ENCODE measurements around the gene HOXA4. TPM values are rescaled to one million over a fixed set of nuclear protein-coding genes. Genes with fewer than 3 reads are reported as not detected.

The HOXA4 gene
- total RNA-seq, 1 donor from 2014 or later: 0.30 TPM

DNA sequence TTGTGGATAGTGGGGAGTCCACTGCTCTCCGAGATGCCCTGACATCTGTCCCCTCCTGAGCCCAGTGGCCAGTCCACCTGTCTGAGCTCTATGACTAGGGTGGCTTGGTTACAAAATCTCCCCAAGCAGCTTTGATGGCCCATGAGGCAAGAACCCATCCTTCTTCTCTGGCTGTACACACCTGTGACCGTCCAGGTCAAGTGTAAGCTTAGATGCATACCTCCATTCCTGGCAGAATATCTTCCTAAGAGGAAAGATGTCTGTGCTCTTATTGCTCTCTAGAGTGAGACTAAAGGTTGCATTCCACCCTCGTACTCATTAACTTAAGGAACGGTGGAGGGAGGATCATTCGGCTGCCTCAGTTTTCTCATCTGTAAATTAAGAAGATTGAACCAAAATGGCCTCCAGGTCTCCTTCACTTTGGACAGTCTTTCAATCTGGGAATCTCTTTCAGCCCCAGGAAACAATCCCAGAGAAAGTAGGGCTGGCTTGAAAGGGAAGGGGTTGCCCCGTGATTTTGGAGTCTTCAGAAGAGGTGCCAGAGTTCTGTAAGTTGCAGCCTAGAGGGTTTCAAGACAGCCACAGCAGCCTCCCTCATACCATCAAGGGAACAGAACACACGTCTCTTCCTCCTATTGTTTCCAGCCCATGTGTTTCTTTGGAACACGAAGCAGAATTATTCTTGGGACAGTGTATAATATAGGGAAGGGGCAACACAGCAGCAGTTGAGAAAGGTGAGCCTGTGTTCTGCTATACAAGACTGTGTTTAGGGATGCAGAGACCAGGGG, 5.5 kb downstream of the HOXA4 start:
- peaks cover 97% of the 10 kb centered on the region for H3K27me3 Mint-ChIP-seq (ENCODE audit: low read depth)
- H3K4me1 Mint-ChIP-seq (ENCODE audit: low read depth): peaks cover 9% of the 10 kb centered on the region
- TF ChIP-seq, protein P1, sequence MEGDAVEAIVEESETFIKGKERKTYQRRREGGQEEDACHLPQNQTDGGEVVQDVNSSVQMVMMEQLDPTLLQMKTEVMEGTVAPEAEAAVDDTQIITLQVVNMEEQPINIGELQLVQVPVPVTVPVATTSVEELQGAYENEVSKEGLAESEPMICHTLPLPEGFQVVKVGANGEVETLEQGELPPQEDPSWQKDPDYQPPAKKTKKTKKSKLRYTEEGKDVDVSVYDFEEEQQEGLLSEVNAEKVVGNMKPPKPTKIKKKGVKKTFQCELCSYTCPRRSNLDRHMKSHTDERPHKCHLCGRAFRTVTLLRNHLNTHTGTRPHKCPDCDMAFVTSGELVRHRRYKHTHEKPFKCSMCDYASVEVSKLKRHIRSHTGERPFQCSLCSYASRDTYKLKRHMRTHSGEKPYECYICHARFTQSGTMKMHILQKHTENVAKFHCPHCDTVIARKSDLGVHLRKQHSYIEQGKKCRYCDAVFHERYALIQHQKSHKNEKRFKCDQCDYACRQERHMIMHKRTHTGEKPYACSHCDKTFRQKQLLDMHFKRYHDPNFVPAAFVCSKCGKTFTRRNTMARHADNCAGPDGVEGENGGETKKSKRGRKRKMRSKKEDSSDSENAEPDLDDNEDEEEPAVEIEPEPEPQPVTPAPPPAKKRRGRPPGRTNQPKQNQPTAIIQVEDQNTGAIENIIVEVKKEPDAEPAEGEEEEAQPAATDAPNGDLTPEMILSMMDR (IDR thresholded peaks at IDR 0.05): no peak
- no peak for DNase-seq (ENCODE audit: low spot score)
- no peak overlapping the region for H3K4me3 Mint-ChIP-seq (ENCODE audit: unreplicated experiment)
- no peak overlapping the region for H3K27ac Mint-ChIP-seq (ENCODE audit: unreplicated experiment)
- H3K9me3 Mint-ChIP-seq (ENCODE audit: low read depth): no peaks in the 10 kb centered on the region
- H3K36me3 Mint-ChIP-seq (ENCODE audit: low read depth): peaks cover 9% of the 10 kb centered on the region

DNA sequence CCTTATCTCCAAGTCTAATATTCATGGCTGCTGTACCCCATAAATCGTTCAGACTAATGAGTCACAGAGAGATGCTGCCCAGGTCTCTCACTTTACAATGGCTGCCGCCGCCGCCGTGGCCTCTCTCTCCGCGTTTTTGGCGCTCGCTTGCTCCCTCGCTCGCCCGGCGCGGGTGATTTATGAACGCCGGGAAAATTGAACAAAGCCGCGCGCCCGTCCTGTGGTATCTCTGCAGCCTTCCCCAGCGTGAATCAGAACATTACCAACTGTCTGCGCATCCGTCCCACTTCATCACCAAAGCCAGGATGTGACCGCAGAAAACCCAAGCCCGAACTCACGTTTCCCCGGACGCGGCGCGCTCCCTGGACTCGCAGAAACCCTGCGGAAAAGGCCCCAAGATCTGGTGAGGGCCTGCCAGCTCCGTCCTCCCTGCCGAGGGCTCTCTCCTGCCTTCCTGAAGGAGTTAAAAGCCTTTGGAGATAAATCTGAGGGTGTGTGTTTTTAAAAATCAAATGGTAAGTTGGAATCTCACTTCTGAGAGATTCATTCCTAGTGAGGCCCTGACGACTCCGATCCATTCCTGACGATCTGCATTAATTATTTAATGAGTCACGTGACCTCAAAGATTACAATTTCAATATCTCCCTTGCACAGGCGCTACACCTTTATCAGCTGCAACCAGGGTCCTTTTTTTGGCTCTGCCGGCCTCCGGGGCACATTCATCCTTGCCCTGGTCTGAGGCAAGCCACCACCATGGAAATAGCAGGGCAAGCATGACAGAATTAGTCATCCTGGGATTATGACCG, 6.3 kb downstream of the HOXA4 start:
- H3K4me3 Mint-ChIP-seq (ENCODE audit: unreplicated experiment): peak overlapping the region; percentile 40
- TF ChIP-seq, protein P1 (IDR thresholded peaks at IDR 0.05): no peak
- DNase-seq (ENCODE audit: low spot score): no peak
- H3K27ac Mint-ChIP-seq (ENCODE audit: unreplicated experiment): no peak overlapping the region
- H3K27me3 Mint-ChIP-seq (ENCODE audit: low read depth): peaks cover 99% of the 10 kb centered on the region
- H3K36me3 Mint-ChIP-seq (ENCODE audit: low read depth): peaks cover 11% of the 10 kb centered on the region
- H3K4me1 Mint-ChIP-seq (ENCODE audit: low read depth): peaks cover 9% of the 10 kb centered on the region
- H3K9me3 Mint-ChIP-seq (ENCODE audit: low read depth): no peaks in the 10 kb centered on the region

DNA sequence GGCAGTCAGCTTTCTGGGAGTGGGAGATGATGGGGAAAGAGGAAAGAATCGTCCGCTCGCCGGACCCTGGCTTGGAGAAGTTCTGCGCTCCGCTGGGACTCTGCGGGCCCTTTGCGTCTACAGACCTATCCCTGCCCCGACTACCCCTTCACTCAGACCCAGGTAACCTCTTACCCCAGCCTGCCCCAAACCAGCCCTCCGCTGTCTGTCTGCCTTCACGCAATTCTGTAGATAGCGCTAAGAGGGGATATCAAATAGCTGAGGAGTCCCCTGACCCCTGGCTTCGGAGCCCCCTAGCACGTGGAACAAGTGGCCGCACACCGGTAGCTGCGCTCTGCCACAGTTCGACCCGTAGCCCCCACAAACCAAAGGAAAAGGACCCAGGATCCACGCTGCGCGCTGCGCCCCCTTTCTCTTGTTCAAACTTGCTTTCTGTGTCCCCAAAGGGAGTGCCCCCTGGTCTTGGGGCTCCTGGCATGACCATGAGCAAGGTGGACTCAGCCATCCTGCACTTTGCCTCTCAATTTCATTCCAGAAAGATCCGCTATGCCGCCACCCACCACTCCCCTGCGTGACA, 7.0 kb downstream of the HOXA4 start:
- no peak for DNase-seq (ENCODE audit: low spot score)
- Mint-ChIP-seq H3K36me3 (ENCODE audit: low read depth) (peaks cover 8% of the 10 kb centered on the region), H3K9me3 (ENCODE audit: low read depth) (no peaks in the 10 kb centered on the region), H3K27me3 (ENCODE audit: low read depth) (peaks cover 97% of the 10 kb centered on the region), H3K4me1 (ENCODE audit: low read depth) (peaks cover 9% of the 10 kb centered on the region), H3K4me3 (ENCODE audit: unreplicated experiment) (no peak overlapping the region), H3K27ac (ENCODE audit: unreplicated experiment) (no peak overlapping the region)
- TF ChIP-seq, protein P1 (IDR thresholded peaks at IDR 0.05): no peak

DNA sequence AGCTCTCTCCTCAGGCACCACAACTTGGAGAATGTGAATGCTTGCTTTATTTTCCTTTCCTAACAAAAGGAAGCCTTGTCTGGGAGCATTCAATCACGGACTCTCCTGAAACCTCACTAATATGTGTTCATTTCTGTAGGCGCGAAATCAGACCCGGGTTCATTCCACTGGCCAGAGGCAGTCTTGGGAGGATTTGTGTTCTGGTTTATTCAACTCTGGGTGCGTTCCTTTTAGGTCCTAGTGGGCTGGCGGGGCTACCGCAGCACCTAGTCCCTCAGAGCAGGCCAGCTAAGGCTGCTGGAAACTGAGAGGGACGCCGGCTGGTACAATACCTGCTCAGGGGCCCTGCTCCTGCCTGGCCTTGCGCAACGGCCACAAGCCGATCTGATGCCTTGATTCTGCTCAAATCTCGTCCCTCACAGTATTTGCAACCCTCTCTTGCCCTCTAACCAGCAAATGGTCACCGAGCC, 7.5 kb downstream of the HOXA4 start:
- no peak for DNase-seq (ENCODE audit: low spot score)
- Mint-ChIP-seq H3K27ac (ENCODE audit: unreplicated experiment) (peak overlapping the region; percentile 42), H3K27me3 (ENCODE audit: low read depth) (peaks cover 97% of the 10 kb centered on the region), H3K9me3 (ENCODE audit: low read depth) (no peaks in the 10 kb centered on the region), H3K36me3 (ENCODE audit: low read depth) (peaks cover 7% of the 10 kb centered on the region), H3K4me3 (ENCODE audit: unreplicated experiment) (peak overlapping the region; percentile 61), H3K4me1 (ENCODE audit: low read depth) (peaks cover 9% of the 10 kb centered on the region)
- TF ChIP-seq, protein P1 (IDR thresholded peaks at IDR 0.05): no peak

All from chondrocyte (in vitro differentiated cells).